HG03457 (cell line): Measurements from ENCODE around the gene TUBGCP4.

Experiments
- ATAC-seq: cut with Tn5 transposase; IDR thresholded peaks from one replicate; pipeline ENCODE4 v1.9.1; 2021; ENCODE audit warnings: moderate number of reproducible peaks; ENCODE audit not compliant: unreplicated experiment

TUBGCP4 gene

GRCh38 chr15:43402255-43402654, 31.4 kb downstream of the TUBGCP4 start:
- ATAC-seq, result no peak

- no peak for ATAC-seq
Observed at GRCh38 chr15:43403616-43404015, 32.7 kb downstream of the TUBGCP4 start.

- ATAC-seq, result no peak
Observed at GRCh38 chr15:43404130-43404529, 33.2 kb downstream of the TUBGCP4 start.

GRCh38 chr15:43406189-43406588, 35.3 kb downstream of the TUBGCP4 start:
- no peak for ATAC-seq

- no peak for ATAC-seq
Observed at GRCh38 chr15:43406808-43407207, 35.9 kb downstream of the TUBGCP4 start.

DNA sequence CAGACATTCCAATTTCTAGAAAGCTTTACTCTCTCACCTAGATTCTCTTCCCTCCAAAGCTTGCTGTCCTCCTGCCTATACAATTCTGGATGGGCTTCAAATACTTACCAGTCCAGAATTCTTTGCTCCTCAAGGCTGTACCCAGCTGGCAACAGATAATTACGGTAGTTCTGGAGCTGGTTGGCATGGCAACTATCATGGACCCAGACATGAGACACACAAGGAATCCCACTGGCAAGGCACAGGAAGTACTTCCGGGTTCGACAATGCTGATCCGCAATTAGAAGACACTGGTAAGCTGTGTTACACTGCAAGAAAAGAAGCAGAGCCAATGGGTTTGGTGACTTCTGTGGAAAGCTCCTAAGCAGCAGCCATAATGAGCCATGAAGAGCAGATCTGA, 37.9 kb downstream of the TUBGCP4 start:
- ATAC-seq, result no peak

DNA sequence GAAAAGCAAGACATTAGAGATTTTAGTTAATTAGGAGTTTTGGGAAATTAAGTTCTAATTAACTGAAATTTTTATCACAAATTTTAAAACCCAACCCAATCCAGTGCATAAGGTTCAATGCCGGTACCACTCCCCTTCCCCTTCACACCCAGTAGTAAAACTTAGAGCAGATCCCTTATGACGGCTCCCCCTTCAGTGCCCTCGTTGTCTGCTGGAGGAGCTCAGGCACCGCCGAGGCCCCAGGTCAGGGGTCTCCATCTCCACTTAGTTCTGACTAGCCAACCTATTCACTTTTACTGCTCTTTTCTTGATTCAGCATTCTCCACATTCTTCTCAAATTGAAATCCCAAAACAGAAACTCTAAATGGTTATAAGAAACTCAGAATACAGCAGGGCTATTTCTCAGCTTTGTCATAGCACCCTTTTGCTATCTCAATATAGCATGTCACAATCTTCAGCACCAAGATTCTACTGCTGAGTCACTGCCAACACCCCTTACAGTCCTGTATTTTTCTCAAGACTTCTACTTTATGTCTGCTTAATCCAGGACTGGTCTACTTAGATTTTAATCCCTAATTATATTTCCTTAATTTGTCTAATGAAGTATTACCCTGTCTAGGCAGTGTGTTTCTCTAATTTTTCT, 39.8 kb downstream of the TUBGCP4 start:
- ATAC-seq, result no peak

GRCh38 chr15:43412096-43412495, 41.2 kb downstream of the TUBGCP4 start:
- no peak for ATAC-seq

DNA sequence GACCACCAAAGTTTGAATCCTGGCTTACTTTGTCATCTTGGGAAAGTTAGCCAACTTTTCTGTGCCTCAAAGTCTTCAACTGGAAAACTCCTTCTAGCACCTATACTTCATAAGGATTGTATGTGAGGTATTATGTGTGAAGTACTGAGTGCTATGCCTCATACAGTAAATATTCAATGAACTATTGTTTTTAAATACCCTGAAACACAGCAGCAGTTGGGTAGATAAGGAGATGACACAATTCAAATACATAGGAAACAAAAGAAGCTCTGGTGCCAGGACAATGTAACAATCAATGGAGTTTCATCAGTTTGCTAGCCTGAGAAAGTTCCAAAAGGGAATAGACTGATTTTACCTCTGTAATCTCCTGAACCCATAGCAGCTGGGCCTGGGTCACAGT, 43.3 kb downstream of the TUBGCP4 start:
- ATAC-seq, result no peak

DNA sequence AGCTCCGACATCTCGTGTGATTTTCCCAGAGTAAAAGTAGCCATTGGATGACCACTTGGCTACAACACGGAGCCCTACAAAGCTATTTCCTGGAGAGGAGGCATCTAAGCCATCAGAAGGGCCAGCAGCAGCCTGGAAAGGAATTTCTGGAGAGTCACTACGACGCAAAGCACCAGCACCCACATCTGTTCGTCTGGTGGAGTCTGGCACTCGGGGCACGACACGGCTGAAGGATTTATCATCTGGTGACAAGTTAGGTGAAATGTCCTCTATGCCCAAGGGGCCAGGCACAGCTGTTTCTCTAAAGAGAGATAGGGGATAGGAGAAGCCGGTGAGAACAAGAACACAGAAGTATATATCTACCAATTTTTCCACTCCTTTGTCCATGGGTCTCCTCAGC, 49.5 kb downstream of the TUBGCP4 start:
- no peak for ATAC-seq

DNA sequence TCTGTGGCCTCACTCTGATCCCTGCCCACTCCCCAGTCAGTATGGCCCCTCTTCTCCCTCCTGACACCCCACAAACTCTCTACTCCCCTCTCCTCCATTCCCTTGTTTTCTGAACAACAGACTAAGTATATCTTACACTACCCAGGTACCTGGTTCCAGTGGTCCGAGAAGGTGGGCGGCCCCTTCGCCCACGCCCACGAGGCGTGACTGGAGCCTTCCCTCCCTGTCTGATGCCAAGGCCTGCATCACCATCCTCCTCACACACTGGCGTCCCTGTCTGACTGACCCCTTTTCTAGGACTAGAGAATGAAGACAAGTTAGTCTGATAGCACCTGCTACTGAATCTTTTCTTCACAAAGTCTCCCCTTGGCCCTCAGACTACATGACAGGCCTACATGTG, 50.0 kb downstream of the TUBGCP4 start:
- ATAC-seq, result no peak

DNA sequence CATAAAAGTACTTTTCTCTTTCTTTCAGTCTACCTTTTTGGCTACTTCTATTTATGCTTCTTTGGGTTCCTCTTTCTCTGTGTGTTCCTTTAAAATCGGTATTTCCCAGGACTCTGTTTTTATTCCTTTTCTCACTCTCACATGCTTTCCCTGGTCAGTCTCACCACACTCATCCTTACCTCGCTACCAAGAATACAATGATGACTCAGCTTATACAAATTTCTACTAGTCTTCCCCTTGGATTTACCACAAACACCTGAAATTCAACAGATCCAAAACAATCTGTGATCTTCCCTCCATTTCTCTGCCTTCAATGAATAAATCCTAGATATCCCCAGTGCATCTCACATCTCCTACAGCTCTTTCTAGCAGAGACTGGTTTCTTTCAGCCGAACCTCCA, 52.9 kb downstream of the TUBGCP4 start:
- no peak for ATAC-seq

DNA sequence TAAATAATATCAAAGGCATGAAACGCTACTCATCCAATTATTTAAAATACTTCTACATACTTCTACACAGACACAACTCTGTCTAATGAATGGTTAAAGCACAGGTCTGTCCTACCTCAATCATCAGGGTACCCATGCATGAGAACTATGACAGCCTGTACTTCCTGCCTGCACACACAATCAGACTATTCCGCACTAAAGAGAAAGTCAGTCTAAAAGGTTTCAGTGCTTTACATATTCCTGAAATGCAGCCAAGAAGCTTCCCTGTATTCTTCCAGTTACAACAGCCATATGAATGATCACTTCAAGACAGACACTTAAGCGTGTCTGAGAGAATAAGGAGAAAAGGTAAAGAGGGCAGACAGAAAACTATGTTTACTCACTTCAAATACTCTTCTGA, 58.8 kb downstream of the TUBGCP4 start:
- no peak for ATAC-seq

- no peak for ATAC-seq
Observed at GRCh38 chr15:43433165-43433564, 62.3 kb downstream of the TUBGCP4 start.

DNA sequence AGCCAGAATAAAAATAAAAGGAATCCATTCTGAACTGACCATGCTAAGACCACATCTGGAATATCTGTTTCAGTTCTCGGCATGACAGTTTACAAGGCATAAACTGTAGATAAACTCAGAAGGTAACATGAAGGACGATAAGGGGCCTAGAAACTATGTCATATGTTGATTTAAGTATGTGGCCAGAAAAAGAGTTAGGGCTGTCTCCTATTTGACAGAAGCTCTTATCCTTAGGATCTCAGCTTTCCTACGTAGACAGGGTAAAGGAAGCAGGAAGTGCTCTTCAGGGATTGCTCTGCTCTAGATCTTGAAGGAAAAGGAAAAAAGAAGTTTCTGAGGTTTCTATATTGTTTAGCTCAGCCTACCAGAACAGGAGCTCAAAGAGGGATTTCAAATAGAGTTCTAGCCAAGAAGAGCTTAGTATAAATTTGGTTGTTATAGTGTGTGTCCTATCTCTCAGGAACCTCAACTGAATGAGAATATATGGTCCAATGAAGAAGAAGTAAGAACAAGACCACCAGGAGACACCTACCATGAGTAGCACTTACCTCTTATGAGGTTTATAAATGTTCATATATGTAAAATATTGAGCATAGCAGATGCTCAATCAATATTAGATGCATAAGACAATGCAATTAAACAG, 62.9 kb downstream of the TUBGCP4 start:
- ATAC-seq, result no peak

- ATAC-seq, result no peak
Observed at GRCh38 chr15:43434446-43434845, 63.5 kb downstream of the TUBGCP4 start.

DNA sequence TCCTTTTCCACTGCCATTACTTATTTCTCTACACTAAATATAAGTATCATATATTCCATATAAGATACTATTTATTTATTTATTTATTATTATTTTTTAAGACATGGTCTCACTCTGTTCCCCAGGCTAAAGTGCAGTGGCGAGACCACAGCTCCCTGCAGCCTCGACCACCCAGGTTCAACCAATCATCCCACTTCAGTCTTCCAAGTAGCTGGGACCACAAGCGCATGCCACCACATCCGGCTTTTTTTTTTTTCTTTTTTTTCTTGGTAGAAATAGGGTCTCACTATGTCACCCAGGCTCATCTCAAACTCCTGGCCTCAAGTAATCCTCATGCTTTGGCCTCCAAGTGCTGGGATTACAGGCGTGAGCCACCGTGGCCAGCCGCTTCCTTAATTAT, 65.5 kb downstream of the TUBGCP4 start:
- ATAC-seq, result no peak

- ATAC-seq, result no peak
Observed at GRCh38 chr15:43439268-43439667, 68.4 kb downstream of the TUBGCP4 start.

GRCh38 chr15:43440721-43441281, 69.9 kb downstream of the TUBGCP4 start:
- ATAC-seq, result no peak

DNA sequence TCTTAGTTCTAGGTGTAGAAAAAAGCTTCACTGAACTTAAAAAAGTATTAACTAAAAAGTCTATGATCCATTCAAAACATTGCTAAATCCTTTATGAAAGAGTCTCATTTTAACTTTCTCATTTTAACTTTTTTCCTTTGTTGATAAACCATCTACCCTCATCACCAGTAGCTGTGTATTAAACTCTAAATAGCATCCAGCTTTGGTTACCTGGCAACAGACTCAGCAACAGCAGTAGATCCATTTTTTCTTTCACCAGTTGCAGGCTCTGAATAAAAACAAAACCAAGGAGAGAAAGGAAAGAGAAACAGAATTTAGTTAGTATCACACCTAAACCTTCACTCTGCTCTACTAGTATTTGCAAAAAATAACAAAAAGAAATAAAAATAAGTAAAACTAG, 70.4 kb downstream of the TUBGCP4 start:
- ATAC-seq, result no peak

DNA sequence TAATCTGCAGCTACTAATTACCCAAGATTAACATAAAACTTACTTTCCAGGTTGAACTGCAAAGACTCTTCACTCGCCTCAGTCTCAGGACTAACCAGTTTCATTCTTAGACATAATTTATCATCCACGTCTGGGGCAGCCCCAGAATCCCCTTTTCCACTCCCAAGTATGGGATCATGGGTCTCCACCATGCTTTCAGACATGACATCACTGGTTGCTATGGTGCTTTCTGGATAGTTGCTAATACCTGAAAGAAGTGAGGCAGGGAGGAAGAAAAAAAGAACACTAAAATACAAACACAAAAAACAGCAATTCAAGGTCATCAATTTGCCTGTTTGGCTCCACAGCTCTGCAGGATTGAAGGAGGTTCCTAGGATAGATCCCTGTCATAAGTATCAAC, 75.4 kb downstream of the TUBGCP4 start:
- ATAC-seq, result no peak

DNA sequence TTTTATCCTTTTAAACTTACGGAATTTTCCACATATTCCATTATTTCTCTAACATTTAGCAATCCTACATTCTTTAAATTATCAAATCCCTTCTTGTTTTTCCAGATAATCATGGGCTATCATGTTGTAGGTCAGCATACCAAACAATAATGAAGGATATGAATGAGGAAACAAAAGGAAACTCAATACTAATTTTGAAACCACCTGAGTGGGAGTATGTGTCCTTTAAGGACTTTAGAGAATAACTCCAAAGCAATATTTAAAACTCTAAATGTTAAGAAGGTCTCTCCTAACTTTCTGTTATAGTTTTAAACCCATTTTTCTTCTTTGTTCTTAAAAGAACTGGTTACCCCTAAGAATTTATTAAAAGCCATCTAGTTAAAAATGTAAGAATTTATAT, 79.1 kb downstream of the TUBGCP4 start:
- ATAC-seq, result no peak
